ENCODE measurements around the gene U2AF1L4.

- no peak for TF ChIP-seq CTCF (IDR thresholded peaks at IDR 0.05; ENCODE audit: low read depth, low read length)
- TF ChIP-seq POLR2A (IDR thresholded peaks at IDR 0.05; ENCODE audit: extremely low read depth, insufficient read length), result peak; percentile 42
These were observed 539 bp downstream of the U2AF1L4 start for GRCh38 chr19:35744430-35745327.

Measured in NB4 (cell line).